Trophoblast cell (in vitro differentiated cells and primary cell): ENCODE measurements around the gene TRAPPC4.

ENCODE experiments used
- DNase-seq, 2 donors: peaks; one replicate each; pipeline ENCODE4 v3.0.0-alpha.2; 2016
- H2AFZ ChIP-seq: 2 replicates; pipeline ENCODE4 v1.6.1; 2013; ENCODE audit warnings: low read length, moderate library complexity, mild to moderate bottlenecking; ENCODE audit not compliant: insufficient read depth, poor library complexity
- H2AK5ac ChIP-seq: 2 replicates; pipeline ENCODE4 v1.6.1; 2013; ENCODE audit warnings: mild to moderate bottlenecking, low read length
- H2BK120ac ChIP-seq: 2 replicates; pipeline ENCODE4 v1.6.1; 2013; ENCODE audit warnings: low read length, mild to moderate bottlenecking, moderate library complexity; ENCODE audit not compliant: insufficient read depth, poor library complexity
- H2BK12ac ChIP-seq: 2 replicates; pipeline ENCODE4 v1.6.1; 2013; ENCODE audit warnings: mild to moderate bottlenecking, low read length, moderate library complexity
- H2BK5ac ChIP-seq: 2 replicates; pipeline ENCODE4 v1.6.1; 2013; ENCODE audit warnings: low read length, low read depth, moderate library complexity, mild to moderate bottlenecking; ENCODE audit not compliant: poor library complexity
- H3K14ac ChIP-seq: 2 replicates; pipeline ENCODE4 v1.6.1; 2013; ENCODE audit warnings: mild to moderate bottlenecking, low read length
- H3K18ac ChIP-seq: 2 replicates; pipeline ENCODE4 v1.6.1; 2013; ENCODE audit warnings: mild to moderate bottlenecking, low read length
- H3K23ac ChIP-seq: 2 replicates; pipeline ENCODE4 v1.6.1; 2013; ENCODE audit warnings: low read length
- H3K27ac ChIP-seq: 2 replicates; pipeline ENCODE4 v1.5.1; 2013; ENCODE audit warnings: low read depth, mild to moderate bottlenecking, inconsistent platforms, low read length, moderate library complexity
- H3K27me3 ChIP-seq: 2 replicates; pipeline ENCODE4 v1.6.1; 2013; ENCODE audit warnings: inconsistent platforms, mild to moderate bottlenecking, low read length, moderate library complexity; ENCODE audit not compliant: insufficient read depth
- H3K36me3 ChIP-seq, 2 experiments: 1 replicate in 1 of 2; 2 replicates in 1 of 2; pipeline ENCODE4 v1.6.1; 2013; ENCODE audit warnings: low read length in 2 of 2, mild to moderate bottlenecking in 2 of 2, moderate library complexity in 1 of 2; ENCODE audit not compliant: insufficient read depth in 2 of 2, control insufficient read depth in 1 of 2
- H3K4ac ChIP-seq: 2 replicates; pipeline ENCODE4 v1.6.1; 2013; ENCODE audit warnings: low read depth, mild to moderate bottlenecking, low read length, moderate library complexity
- H3K4me1 ChIP-seq, 2 experiments: 1 replicate in 1 of 2; 2 replicates in 1 of 2; pipeline ENCODE4 v1.6.1; 2013; ENCODE audit warnings: low read length in 2 of 2, mild to moderate bottlenecking in 2 of 2, moderate library complexity in 1 of 2; ENCODE audit not compliant: insufficient read depth in 2 of 2, control insufficient read depth in 1 of 2
- H3K4me2 ChIP-seq: 2 replicates; pipeline ENCODE4 v1.6.1; 2013; ENCODE audit warnings: inconsistent platforms, mild to moderate bottlenecking, low read length, moderate library complexity
- H3K4me3 ChIP-seq: 2 replicates; pipeline ENCODE4 v1.5.1; 2013; ENCODE audit warnings: mild to moderate bottlenecking, low read depth, low read length, inconsistent platforms
- H3K79me1 ChIP-seq: one replicate; pipeline ENCODE4 v1.6.1; 2013; ENCODE audit warnings: low read length
- H3K79me2 ChIP-seq: 2 replicates; pipeline ENCODE4 v1.6.1; 2013; ENCODE audit warnings: low read length, mild to moderate bottlenecking; ENCODE audit not compliant: control insufficient read depth, insufficient read depth, poor library complexity
- H3K9ac ChIP-seq: 2 replicates; pipeline ENCODE4 v1.6.1; 2013; ENCODE audit warnings: mild to moderate bottlenecking, low read length
- H3K9me3 ChIP-seq: 2 replicates; pipeline ENCODE4 v1.6.1; 2013; ENCODE audit warnings: low read depth, mild to moderate bottlenecking, control low read depth, inconsistent platforms, low read length; ENCODE audit not compliant: insufficient read depth
- H4K12ac ChIP-seq: 2 replicates; pipeline ENCODE4 v1.6.1; 2013; ENCODE audit warnings: low read depth, mild to moderate bottlenecking, low read length, moderate library complexity
- H4K8ac ChIP-seq: 2 replicates; pipeline ENCODE4 v1.6.1; 2013; ENCODE audit warnings: low read depth, mild to moderate bottlenecking, low read length, moderate library complexity
- H4K91ac ChIP-seq: one replicate; pipeline ENCODE4 v1.6.1; 2013; ENCODE audit warnings: low read depth, mild to moderate bottlenecking, low read length, moderate library complexity
- WGBS: extraction: QIAGEN DNeasy Blood & Tissue Kit; methylation state at CpG from one replicate; pipeline ENCODE4 v1.1.7; 2013; ENCODE audit warnings: missing lambda C conversion rate; ENCODE audit not compliant: insufficient read length, insufficient coverage; ENCODE audit errors: extremely low coverage; 5-methylcytosine and 5-hydroxymethylcytosine counted together

The TRAPPC4 gene

GRCh38 chr11:119061256-119061655 is 42.7 kb downstream of the TRAPPC4 start:
- H3K4me3 ChIP-seq = no peak overlapping the region
- no peaks in the 10 kb centered on the region for H3K9me3 ChIP-seq
- H3K79me2 ChIP-seq = peaks cover 7% of the 10 kb centered on the region
- no peaks in the 10 kb centered on the region for H3K27me3 ChIP-seq
- no peak overlapping the region for H3K4me2 ChIP-seq
- peaks cover 2 to 3% of the 10 kb centered on the region in 2 experiments for H3K4me1 ChIP-seq
- no peak overlapping the region for H3K9ac ChIP-seq
- no CpG with 5 or more reads among the region's 3 CpGs for WGBS
- H3K36me3 ChIP-seq = no peaks in the 10 kb centered on the region
- H2BK12ac ChIP-seq = no peak overlapping the region
- peaks cover 8% of the 10 kb centered on the region for H3K79me1 ChIP-seq
- H3K14ac ChIP-seq = no peak overlapping the region
- no peak overlapping the region for H2AK5ac ChIP-seq
- H2BK120ac ChIP-seq = no peak overlapping the region
- no peak overlapping the region for H4K8ac ChIP-seq
- H3K18ac ChIP-seq = no peak overlapping the region
- H4K12ac ChIP-seq = no peak overlapping the region
- no peak overlapping the region for H4K91ac ChIP-seq
- H3K23ac ChIP-seq = no peak overlapping the region
- H2BK5ac ChIP-seq = no peak overlapping the region
- no peak overlapping the region for H3K4ac ChIP-seq
- no peak overlapping the region for H2AFZ ChIP-seq
- no peak for DNase-seq
- no peak overlapping the region for H3K27ac ChIP-seq

- Histone ChIP-seq H3K9ac (no peak overlapping the region), H3K4me3 (no peak overlapping the region), H3K36me3 (no peaks in the 10 kb centered on the region), H4K12ac (no peak overlapping the region), H3K18ac (no peak overlapping the region), H3K27ac (no peak overlapping the region), H3K27me3 (no peaks in the 10 kb centered on the region), H3K4me1 (peaks cover 3 to 5% of the 10 kb centered on the region in 2 experiments), H2BK120ac (no peak overlapping the region), H3K14ac (no peak overlapping the region), H3K4me2 (no peak overlapping the region), H2BK5ac (no peak overlapping the region), H3K4ac (no peak overlapping the region), H2AK5ac (no peak overlapping the region), H4K91ac (no peak overlapping the region), H2BK12ac (no peak overlapping the region), H4K8ac (no peak overlapping the region), H3K79me1 (peaks cover 3% of the 10 kb centered on the region), H3K9me3 (no peaks in the 10 kb centered on the region), H2AFZ (no peak overlapping the region), H3K79me2 (peaks cover 1% of the 10 kb centered on the region), H3K23ac (no peak overlapping the region)
- no CpG with 5 or more reads among the region's 5 CpGs for WGBS
- DNase-seq = no peak
These were observed 44.2 kb downstream of the TRAPPC4 start for GRCh38 chr11:119062779-119063178.

DNA sequence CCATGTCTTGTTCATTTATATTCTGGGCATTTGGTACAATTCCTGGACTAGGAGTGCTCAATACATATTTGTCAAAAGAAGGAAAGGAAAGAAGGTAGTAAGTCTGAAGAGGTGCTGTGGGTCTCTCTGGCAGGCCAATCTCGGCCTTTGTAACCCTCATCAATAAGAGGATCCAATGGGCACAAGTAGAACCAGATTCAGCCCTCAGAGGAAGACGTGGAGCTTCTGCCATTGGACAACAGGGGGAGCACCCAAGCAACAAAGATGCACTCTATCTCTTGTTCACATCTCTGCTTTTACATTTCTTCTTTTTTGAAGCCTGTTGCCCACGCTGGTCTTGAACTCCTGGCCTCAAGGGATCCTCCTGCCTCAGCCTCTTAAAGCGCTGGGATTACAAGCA is 46.8 kb downstream of the TRAPPC4 start:
- H3K4me1 ChIP-seq = peaks cover 0 to 6% of the 10 kb centered on the region in 2 experiments
- H3K27me3 ChIP-seq = no peaks in the 10 kb centered on the region
- H3K79me2 ChIP-seq = peaks cover 3% of the 10 kb centered on the region
- no peak overlapping the region for H3K27ac ChIP-seq
- H3K23ac ChIP-seq = no peak overlapping the region
- H3K79me1 ChIP-seq = peaks cover 5% of the 10 kb centered on the region
- no peak overlapping the region for H2BK5ac ChIP-seq
- no peak overlapping the region for H3K4ac ChIP-seq
- no peak overlapping the region for H3K4me2 ChIP-seq
- WGBS = no CpG with 5 or more reads among the region's 4 CpGs
- no peak overlapping the region for H2AFZ ChIP-seq
- H3K9me3 ChIP-seq = no peaks in the 10 kb centered on the region
- peak; percentile 46 to 58 for DNase-seq
- no peak overlapping the region for H3K18ac ChIP-seq
- no peak overlapping the region for H4K12ac ChIP-seq
- H2BK12ac ChIP-seq = no peak overlapping the region
- no peak overlapping the region for H4K8ac ChIP-seq
- H3K9ac ChIP-seq = no peak overlapping the region
- H3K36me3 ChIP-seq = peaks cover 0 to 3% of the 10 kb centered on the region in 2 experiments
- no peak overlapping the region for H2BK120ac ChIP-seq
- H3K4me3 ChIP-seq = no peak overlapping the region
- no peak overlapping the region for H2AK5ac ChIP-seq
- H4K91ac ChIP-seq = no peak overlapping the region
- no peak overlapping the region for H3K14ac ChIP-seq

- no peaks in the 10 kb centered on the region for H3K9me3 ChIP-seq
These were observed 49.0 kb downstream of the TRAPPC4 start, which contains the start of gene VPS11 for GRCh38 chr11:119067371-119068222. Gene VPS11, plus strand, starts transcription at chr11:119067818. Its CDS starts 6 bp downstream, at chr11:119067824.

More at GRCh38 chr11:119067371-119068222, 49.0 kb downstream of the TRAPPC4 start, which contains the start of gene VPS11:
- Histone ChIP-seq H2BK120ac (peak within 1 kb of the TSS; percentile 93), H3K23ac (no peak within 1 kb of the TSS), H4K12ac (peak within 1 kb of the TSS; percentile 99), H3K79me2 (peaks cover 3% of the 10 kb centered on the region), H3K27ac (peak within 1 kb of the TSS; percentile 62), H3K79me1 (peaks cover 5% of the 10 kb centered on the region), H3K4me3 (peak within 1 kb of the TSS; percentile 89), H4K8ac (peak within 1 kb of the TSS; percentile 98), H4K91ac (peak within 1 kb of the TSS; percentile 98), H2AFZ (peak within 1 kb of the TSS; percentile 99), H3K27me3 (no peaks in the 10 kb centered on the region), H3K14ac (peak within 1 kb of the TSS; percentile 99), H2BK5ac (peak within 1 kb of the TSS; percentile 89), H3K36me3 (peaks cover 10 to 16% of the 10 kb centered on the region in 2 experiments), H3K4me1 (peaks cover 0 to 6% of the 10 kb centered on the region in 2 experiments), H3K4ac (peak within 1 kb of the TSS; percentile 97), H2AK5ac (peak within 1 kb of the TSS; percentile 49), H3K4me2 (peak within 1 kb of the TSS; percentile 76), H2BK12ac (no peak within 1 kb of the TSS), H3K18ac (peak within 1 kb of the TSS; percentile 95), H3K9ac (peak within 1 kb of the TSS; percentile 95)
- DNase-seq = peak; percentile 97 to 98
- WGBS = no CpG with 5 or more reads among the region's 49 CpGs
